Smooth muscle cell (in vitro differentiated cells): ENCODE data around the gene DST. TPM values are rescaled to one million over a fixed set of nuclear protein-coding genes. Genes with fewer than 3 reads are reported as not detected.

Experiments
- DNase-seq: peaks from one replicate; lab custom pipeline; 2025; ENCODE audit not compliant: unreplicated experiment; lab: John Stamatoyannopoulos, UW
- H2AFZ ChIP-seq: fragments of 200-600 bp; sonication (generic); 2 replicates; pipeline ENCODE4 v1.6.0; 2016; ENCODE audit warnings: antibody characterized with exemption, low read depth, mild to moderate bottlenecking
- H3F3A ChIP-seq: fragments of 200-600 bp; sonication (generic); 2 replicates; pipeline ENCODE4 v1.6.0; 2017; ENCODE audit warnings: antibody characterized with exemption, low read depth
- H3K27ac ChIP-seq: fragments of 200-600 bp; sonication (generic); 2 replicates; pipeline ENCODE4 v1.5.1; 2016; ENCODE audit warnings: low read depth, mild to moderate bottlenecking
- H3K27me3 ChIP-seq: fragments of 200-600 bp; sonication (generic); 2 replicates; pipeline ENCODE4 v1.6.1; 2016; ENCODE audit warnings: low read depth, mild to moderate bottlenecking
- H3K36me3 ChIP-seq: fragments of 200-600 bp; sonication (generic); 2 replicates; pipeline ENCODE4 v1.5.1; 2016; ENCODE audit warnings: low read depth
- H3K4me1 ChIP-seq: fragments of 200-600 bp; sonication (generic); 2 replicates; pipeline ENCODE4 v1.5.1; 2016; ENCODE audit warnings: low read depth
- H3K4me2 ChIP-seq: fragments of 200-600 bp; sonication (generic); 2 replicates; pipeline ENCODE4 v1.6.0; 2016; ENCODE audit warnings: mild to moderate bottlenecking
- H3K4me3 ChIP-seq: fragments of 200-600 bp; sonication (generic); 2 replicates; pipeline ENCODE4 v1.5.1; 2016; ENCODE audit warnings: mild to moderate bottlenecking
- H3K79me2 ChIP-seq: fragments of 200-600 bp; sonication (generic); 2 replicates; pipeline ENCODE4 v1.6.0; 2016; ENCODE audit warnings: low read depth, mild to moderate bottlenecking
- H3K9ac ChIP-seq: fragments of 200-600 bp; sonication (generic); 2 replicates; pipeline ENCODE4 v1.6.0; 2016; ENCODE audit warnings: low read depth
- H3K9me3 ChIP-seq: fragments of 200-600 bp; sonication (generic); replicated peaks from 2 replicates; pipeline ENCODE4 v1.5.1; 2016; ENCODE audit warnings: low read depth
- H4K20me1 ChIP-seq: fragments of 200-600 bp; sonication (generic); 2 replicates; pipeline ENCODE4 v1.6.0; 2016; ENCODE audit warnings: low read depth
- CTCF ChIP-seq: fragments of 200-600 bp; sonication (generic); IDR thresholded peaks from 2 replicates; pipeline ENCODE4 v1.5.1; 2017; ENCODE audit warnings: borderline replicate concordance, mild to moderate bottlenecking, antibody characterized with exemption; ENCODE audit not compliant: insufficient read depth, poor library complexity, severe bottlenecking
- WGBS: methylation state at CpG from one replicate; pipeline ENCODE4 v1.1.7; 2016; ENCODE audit warnings: low lambda C conversion rate; 5-methylcytosine and 5-hydroxymethylcytosine counted together
- polyA plus RNA-seq: library from polyadenylated mRNA; unstranded; fragments of >200 nt; fragmentation: Nextera tagmentation; extraction: Ambion mirVana; gene quantifications from 2 replicates; pipeline ENCODE4 v1.2.1, GENCODE V29; 2016
- total RNA-seq: library from RNA; depleted of rRNA; stranded (reverse); fragments of >200 nt; gene quantifications from 2 replicates; pipeline ENCODE4 v1.2.3, GENCODE V29; 2014

Gene DST
- total and polyA plus RNA-seq, 2 experiments from 2014 or later = 17.1 to 186 TPM

DNA sequence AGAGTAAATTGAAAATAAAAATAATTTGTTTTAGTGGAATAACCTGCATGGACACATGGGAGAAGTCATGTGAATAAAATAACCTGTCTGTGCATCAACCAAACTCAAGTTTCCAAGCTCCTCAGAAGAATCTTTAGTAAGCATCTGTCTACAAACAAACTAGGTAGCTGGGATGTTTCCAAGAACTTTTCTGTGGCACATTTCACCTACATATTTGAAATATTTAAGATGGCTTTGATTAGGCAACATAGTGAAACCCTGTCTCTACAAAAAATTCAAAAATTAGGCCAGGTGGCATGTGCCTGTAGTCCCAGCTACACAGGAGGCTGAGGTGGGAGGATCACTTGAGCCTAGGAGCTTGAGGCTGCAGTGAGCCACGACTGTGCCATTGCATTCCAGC is 168.2 kb downstream of the DST start:
- H3K4me3 ChIP-seq = no peak overlapping the region
- WGBS = 0% methylated on average over 1 of the region's 1 CpG
- no peak for TF ChIP-seq CTCF
- no peaks in the 10 kb centered on the region for H3K27me3 ChIP-seq
- H3K9me3 ChIP-seq = no peaks in the 10 kb centered on the region
- H3K4me1 ChIP-seq = no peaks in the 10 kb centered on the region
- no peaks in the 10 kb centered on the region for H3K79me2 ChIP-seq
- no peak overlapping the region for H3K9ac ChIP-seq
- H3F3A ChIP-seq = no peaks in the 10 kb centered on the region
- H3K4me2 ChIP-seq = no peak overlapping the region
- H2AFZ ChIP-seq = no peak overlapping the region
- peaks cover 39% of the 10 kb centered on the region for H3K36me3 ChIP-seq
- H4K20me1 ChIP-seq = no peaks in the 10 kb centered on the region
- DNase-seq = no peak
- no peak overlapping the region for H3K27ac ChIP-seq

DNA sequence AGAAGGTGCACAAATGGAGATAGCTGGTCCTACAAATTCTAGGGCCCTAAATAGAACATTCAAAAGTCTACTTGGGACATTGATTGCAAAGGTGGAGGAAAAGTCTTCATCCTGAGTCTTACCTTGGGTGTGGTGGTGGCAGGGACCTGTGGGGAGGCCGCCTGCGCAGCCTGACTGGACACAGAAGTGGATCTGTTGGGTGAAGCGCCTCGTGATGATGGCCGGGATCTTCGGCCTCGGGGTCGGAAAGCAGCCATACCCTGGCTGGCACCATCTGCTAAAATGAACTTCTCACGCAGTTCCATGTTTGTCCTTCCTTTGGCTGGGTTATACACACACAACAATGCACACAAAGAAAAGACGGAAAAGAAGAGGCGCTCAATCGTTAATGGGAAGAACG is 179.2 kb downstream of the DST start:
- peaks cover 4% of the 10 kb centered on the region for H3K36me3 ChIP-seq
- no peaks in the 10 kb centered on the region for H3K9me3 ChIP-seq
- TF ChIP-seq CTCF = no peak
- no peaks in the 10 kb centered on the region for H3K27me3 ChIP-seq
- no peak overlapping the region for H3K4me2 ChIP-seq
- H3K27ac ChIP-seq = no peak overlapping the region
- H4K20me1 ChIP-seq = no peaks in the 10 kb centered on the region
- no peak overlapping the region for H3K9ac ChIP-seq
- 98% methylated on average over 13 of the region's 13 CpGs for WGBS
- no peaks in the 10 kb centered on the region for H3K4me1 ChIP-seq
- no peaks in the 10 kb centered on the region for H3K79me2 ChIP-seq
- no peak overlapping the region for H3K4me3 ChIP-seq
- no peak overlapping the region for H2AFZ ChIP-seq
- no peak for DNase-seq
- H3F3A ChIP-seq = no peaks in the 10 kb centered on the region

GRCh38 chr6:56459030-56459805 is 183.5 kb downstream of the DST start:
- H3K79me2 ChIP-seq = no peaks in the 10 kb centered on the region
- H3K4me2 ChIP-seq = no peak overlapping the region
- no peak overlapping the region for H3K4me3 ChIP-seq
- no peak for DNase-seq
- TF ChIP-seq CTCF = no peak
- 93% methylated on average over 13 of the region's 13 CpGs for WGBS
- H3K27ac ChIP-seq = no peak overlapping the region
- peaks cover 7% of the 10 kb centered on the region for H3K36me3 ChIP-seq
- no peaks in the 10 kb centered on the region for H3K27me3 ChIP-seq
- no peaks in the 10 kb centered on the region for H3K4me1 ChIP-seq
- no peaks in the 10 kb centered on the region for H3F3A ChIP-seq
- no peak overlapping the region for H3K9ac ChIP-seq
- no peaks in the 10 kb centered on the region for H4K20me1 ChIP-seq
- H3K9me3 ChIP-seq = no peaks in the 10 kb centered on the region
- no peak overlapping the region for H2AFZ ChIP-seq
